Measurements from ENCODE around the gene LHFPL4. TPM values are rescaled to one million over a fixed set of nuclear protein-coding genes. Genes with fewer than 3 reads are reported as not detected.

LHFPL4 gene
- polyA plus RNA-seq, 1 donor = 1.1 TPM

Other genes with a start within 250 kb of the LHFPL4 start
- gene THUMPD3, start 190.8 kb downstream of the LHFPL4 start, polyA plus RNA-seq = 40.6 TPM
- gene SETD5, start 156.2 kb downstream of the LHFPL4 start, polyA plus RNA-seq = 102 TPM
- gene MTMR14, start 95.7 kb upstream of the LHFPL4 start, polyA plus RNA-seq = 28.5 TPM
- gene CPNE9, start 150.0 kb upstream of the LHFPL4 start, polyA plus RNA-seq = 0.73 TPM
- gene BRPF1, start 177.9 kb upstream of the LHFPL4 start, polyA plus RNA-seq = 17.6 TPM
- 114 TPM for gene OGG1, start 196.1 kb upstream of the LHFPL4 start, polyA plus RNA-seq
- 36.9 TPM for gene CAMK1, start 216.1 kb upstream of the LHFPL4 start, polyA plus RNA-seq
- gene TADA3, start 238.7 kb upstream of the LHFPL4 start, polyA plus RNA-seq = 50.0 TPM
- 166 TPM for gene ARPC4, start 239.3 kb upstream of the LHFPL4 start, polyA plus RNA-seq